PC-3 (cell line): ENCODE measurements around the gene HDLBP. TPM values are rescaled to one million over a fixed set of nuclear protein-coding genes. Genes with fewer than 3 reads are reported as not detected.

Experiments
- ATAC-seq: fragments of 200-7000 bp; cut with Tn5 transposase; 2 replicates; pipeline ENCODE4 v1.9.1; 2020; ENCODE audit warnings: mild to moderate bottlenecking, moderate library complexity
- BruUV-seq: library from RNA; stranded (reverse); fragments of 400-500 nt; replicated peaks from 2 replicates; lab custom pipeline; 2021; lab: Mats Ljungman, UMichigan
- CTCF ChIA-PET: fragments of 300-600 bp; sonication (Branson Sonifier 250); formaldehyde crosslinking; loops from one replicate; lab custom pipeline; 2022; ENCODE audit warnings: antibody characterized with exemption; lab: Charles Lee
- POLR2A ChIA-PET: fragments of 300-600 bp; sonication (Branson Sonifier 250); formaldehyde crosslinking; loops from one replicate; lab custom pipeline; 2022; ENCODE audit warnings: antibody characterized with exemption; ENCODE audit not compliant: unreplicated experiment; lab: Charles Lee
- DNase-seq: peaks from one replicate; pipeline ENCODE4 v3.0.0-alpha.2; 2015
- H2AFZ ChIP-seq: fragments of 300-600 bp; sonication (generic); 2 replicates; pipeline ENCODE4 v1.6.0; 2016; ENCODE audit warnings: antibody characterized with exemption, low read length
- H3F3A ChIP-seq: fragments of 300-600 bp; sonication (generic); one replicate; pipeline ENCODE4 v1.6.0; 2017; ENCODE audit warnings: antibody characterized with exemption, low read length, control low read depth, mild to moderate bottlenecking; ENCODE audit not compliant: unreplicated experiment
- H3K27ac ChIP-seq: fragments of 300-600 bp; sonication (generic); 2 replicates; pipeline ENCODE4 v1.5.1; 2016; ENCODE audit warnings: mild to moderate bottlenecking, low read length
- H3K27me3 ChIP-seq: fragments of 300-600 bp; sonication (generic); 2 replicates; pipeline ENCODE4 v1.6.1; 2016; ENCODE audit warnings: low read length, mixed read lengths
- H3K36me3 ChIP-seq: fragments of 300-600 bp; sonication (generic); 2 replicates; pipeline ENCODE4 v1.6.1; 2016; ENCODE audit warnings: low read depth, mixed run types, low read length, mixed read lengths
- H3K4me1 ChIP-seq: fragments of 300-600 bp; sonication (generic); 2 replicates; pipeline ENCODE4 v1.5.1; 2016; ENCODE audit warnings: low read length; ENCODE audit not compliant: insufficient read depth
- H3K4me2 ChIP-seq: fragments of 300-600 bp; sonication (generic); 2 replicates; pipeline ENCODE4 v1.6.0; 2016; ENCODE audit warnings: low read length
- H3K4me3 ChIP-seq: fragments of 300-600 bp; sonication (generic); 2 replicates; pipeline ENCODE4 v1.5.1; 2016; ENCODE audit warnings: mild to moderate bottlenecking, low read length, mixed read lengths
- H3K79me2 ChIP-seq: fragments of 300-600 bp; sonication (generic); 2 replicates; pipeline ENCODE4 v1.6.1; 2017; ENCODE audit warnings: low read length, mixed read lengths
- H3K9ac ChIP-seq: fragments of 300-600 bp; sonication (generic); 2 replicates; pipeline ENCODE4 v1.6.0; 2016; ENCODE audit warnings: mild to moderate bottlenecking, low read length
- H3K9me2 ChIP-seq: fragments of 300-600 bp; sonication (generic); replicated peaks from 2 replicates; pipeline ENCODE4 v1.6.1; 2016; ENCODE audit warnings: mixed run types, low read length, mixed read lengths
- H3K9me3 ChIP-seq: fragments of 300-600 bp; sonication (generic); 2 replicates; pipeline ENCODE4 v1.6.1; 2016; ENCODE audit warnings: low read length, mixed read lengths
- H4K20me1 ChIP-seq: fragments of 300-600 bp; sonication (generic); 2 replicates; pipeline ENCODE4 v1.6.1; 2016; ENCODE audit warnings: low read length, mixed read lengths
- EZH2 ChIP-seq: fragments of 300-600 bp; sonication (generic); IDR thresholded peaks from one replicate; pipeline ENCODE4 v1.6.1; 2017; ENCODE audit warnings: antibody characterized with exemption, mild to moderate bottlenecking, low read length; ENCODE audit not compliant: unreplicated experiment
- EZH2phosphoT487 ChIP-seq: fragments of 300-600 bp; sonication (generic); IDR thresholded peaks from 2 replicates; pipeline ENCODE4 v1.6.1; 2018; ENCODE audit warnings: mild to moderate bottlenecking, antibody characterized with exemption, low read length, borderline replicate concordance
- intact Hi-C: fragments of 100-400 bp; cut with micrococcal nuclease; formaldehyde crosslinking; loops from 2 replicates; pipeline ENCODE4 v1.9.0; 2023
- total RNA-seq: library from RNA; depleted of rRNA; stranded (reverse); fragments of >200 nt; gene quantifications from 2 replicates; pipeline ENCODE4 v1.2.3, GENCODE V29; 2014
- TF ChIP-seq, protein P1 (sequence below): fragments of 300-600 bp; sonication (generic); conservative IDR thresholded peaks from 2 replicates; pipeline ENCODE4 v1.5.1; 2017; ENCODE audit warnings: antibody characterized with exemption, low read depth, mild to moderate bottlenecking, low read length

HDLBP gene
- total RNA-seq, 1 experiment from 2014 or later: 410 TPM

DNA sequence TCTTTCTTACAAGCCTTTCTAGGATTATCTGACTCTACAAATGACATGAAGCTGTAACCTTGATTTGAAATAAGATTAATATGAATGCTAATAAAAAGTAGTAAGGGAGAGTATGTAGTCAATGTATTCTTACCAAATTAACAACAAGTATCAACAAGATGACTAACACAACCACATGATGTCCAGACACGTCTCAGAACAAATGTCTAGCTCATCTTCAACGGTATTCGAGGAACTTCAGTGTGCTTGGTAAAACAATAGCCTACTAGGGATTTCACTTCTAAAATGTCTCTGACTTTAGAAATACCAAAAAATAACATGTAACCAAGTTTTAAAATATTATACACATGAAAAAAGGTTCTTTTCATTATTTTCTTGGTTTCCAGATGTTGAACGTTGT lies 3.4 kb downstream of the HDLBP start:
- Histone ChIP-seq H3K4me1 (peaks cover 26% of the 10 kb centered on the region), H3K4me2 (no peak overlapping the region), H2AFZ (no peak overlapping the region), H3K36me3 (no peaks in the 10 kb centered on the region; the same call in 1 of the 2 replicates), H4K20me1 (peaks cover 29% of the 10 kb centered on the region), H3K4me3 (no peak overlapping the region), H3K9ac (no peak overlapping the region), H3K27ac (no peak overlapping the region), H3K9me3 (no peaks in the 10 kb centered on the region), H3K79me2 (peaks cover 92% of the 10 kb centered on the region), H3K27me3 (no peaks in the 10 kb centered on the region), H3K9me2 (no peaks in the 10 kb centered on the region), H3F3A (no peaks in the 10 kb centered on the region)
- CTCF ChIA-PET: no interaction called here
- POLR2A ChIA-PET: no interaction called here
- intact Hi-C loops: no loop called here
- TF ChIP-seq EZH2phosphoT487 (no peak), EZH2 (no peak)
- TF ChIP-seq, protein P1, sequence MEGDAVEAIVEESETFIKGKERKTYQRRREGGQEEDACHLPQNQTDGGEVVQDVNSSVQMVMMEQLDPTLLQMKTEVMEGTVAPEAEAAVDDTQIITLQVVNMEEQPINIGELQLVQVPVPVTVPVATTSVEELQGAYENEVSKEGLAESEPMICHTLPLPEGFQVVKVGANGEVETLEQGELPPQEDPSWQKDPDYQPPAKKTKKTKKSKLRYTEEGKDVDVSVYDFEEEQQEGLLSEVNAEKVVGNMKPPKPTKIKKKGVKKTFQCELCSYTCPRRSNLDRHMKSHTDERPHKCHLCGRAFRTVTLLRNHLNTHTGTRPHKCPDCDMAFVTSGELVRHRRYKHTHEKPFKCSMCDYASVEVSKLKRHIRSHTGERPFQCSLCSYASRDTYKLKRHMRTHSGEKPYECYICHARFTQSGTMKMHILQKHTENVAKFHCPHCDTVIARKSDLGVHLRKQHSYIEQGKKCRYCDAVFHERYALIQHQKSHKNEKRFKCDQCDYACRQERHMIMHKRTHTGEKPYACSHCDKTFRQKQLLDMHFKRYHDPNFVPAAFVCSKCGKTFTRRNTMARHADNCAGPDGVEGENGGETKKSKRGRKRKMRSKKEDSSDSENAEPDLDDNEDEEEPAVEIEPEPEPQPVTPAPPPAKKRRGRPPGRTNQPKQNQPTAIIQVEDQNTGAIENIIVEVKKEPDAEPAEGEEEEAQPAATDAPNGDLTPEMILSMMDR: no peak
- ATAC-seq (no peak), DNase-seq (no peak)
- no TSS peak for BruUV-seq

DNA sequence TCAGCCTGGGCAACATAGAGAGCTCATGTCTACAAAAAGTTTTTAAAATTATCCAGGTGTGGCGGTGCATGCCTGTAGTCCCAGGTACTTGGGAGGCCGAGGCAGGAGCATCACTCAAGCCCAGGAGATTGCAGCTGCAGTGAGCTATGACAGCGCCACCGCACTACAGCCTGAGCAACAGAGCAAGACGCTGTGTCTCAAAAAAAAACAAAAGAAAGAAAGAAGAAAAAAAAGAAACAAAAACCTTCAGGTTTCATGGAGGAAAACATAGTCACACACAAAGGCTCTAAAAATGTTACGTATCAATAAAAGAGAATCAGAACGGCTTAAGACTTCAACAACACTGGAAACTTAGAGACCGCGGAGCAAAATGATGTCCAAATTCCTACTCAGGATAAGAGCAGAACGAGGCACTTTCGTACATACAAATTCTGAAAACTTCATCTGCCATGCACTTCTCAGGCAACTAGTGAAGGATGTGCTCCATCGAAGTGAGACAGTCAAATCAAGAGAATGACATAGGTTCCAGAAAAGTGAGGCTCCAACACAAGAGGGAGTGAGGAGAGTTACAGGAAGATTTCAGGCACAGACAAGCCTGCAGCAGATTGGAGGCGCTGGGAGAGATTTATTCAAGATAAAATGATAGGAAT lies 4.4 kb downstream of the HDLBP start:
- Histone ChIP-seq H3K36me3 (no peaks in the 10 kb centered on the region; the same call in 1 of the 2 replicates), H3K9me2 (no peaks in the 10 kb centered on the region), H3K9ac (no peak overlapping the region), H3K9me3 (no peaks in the 10 kb centered on the region), H3K4me1 (peaks cover 22% of the 10 kb centered on the region), H3F3A (no peaks in the 10 kb centered on the region), H3K79me2 (peaks cover 92% of the 10 kb centered on the region), H3K4me3 (no peak overlapping the region), H3K27ac (no peak overlapping the region), H4K20me1 (peaks cover 23% of the 10 kb centered on the region), H3K27me3 (no peaks in the 10 kb centered on the region), H2AFZ (no peak overlapping the region), H3K4me2 (no peak overlapping the region)
- TF ChIP-seq EZH2 (no peak), EZH2phosphoT487 (no peak)
- TF ChIP-seq, protein P1: no peak
- BruUV-seq: no TSS peak
- ATAC-seq: no peak
- ChIA-PET CTCF (no interaction called here), POLR2A (no interaction called here)
- intact Hi-C loops: no loop called here
- DNase-seq: no peak

DNA sequence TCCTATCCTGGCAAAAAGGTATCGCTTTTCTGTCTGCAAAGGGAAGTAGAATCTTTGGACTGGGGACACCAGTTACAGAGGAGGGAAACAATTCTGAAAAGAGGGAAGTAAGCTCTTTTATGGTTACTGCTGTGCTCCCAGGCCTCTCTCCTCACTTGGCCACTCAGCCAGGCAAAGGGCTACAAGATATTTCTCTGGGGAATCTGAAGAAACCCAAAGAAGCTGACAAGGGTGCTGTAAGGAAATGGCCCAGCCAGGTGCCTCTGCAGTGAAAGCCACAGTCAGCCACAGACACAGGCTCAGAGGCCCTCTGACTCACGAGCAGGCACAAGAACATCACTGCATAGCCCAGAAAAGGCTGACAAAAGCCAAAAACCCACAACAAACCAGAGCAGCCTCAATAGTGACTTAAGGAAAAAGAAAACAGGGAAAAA lies 5.8 kb downstream of the HDLBP start:
- Histone ChIP-seq H3K9me2 (no peaks in the 10 kb centered on the region), H3F3A (no peaks in the 10 kb centered on the region), H3K36me3 (no peaks in the 10 kb centered on the region; the same call in 1 of the 2 replicates), H3K4me2 (no peak overlapping the region), H3K9me3 (no peaks in the 10 kb centered on the region), H3K4me3 (no peak overlapping the region), H4K20me1 (peaks cover 23% of the 10 kb centered on the region), H3K9ac (no peak overlapping the region), H3K27ac (no peak overlapping the region), H3K79me2 (peaks cover 100% of the 10 kb centered on the region), H3K27me3 (no peaks in the 10 kb centered on the region), H3K4me1 (peaks cover 22% of the 10 kb centered on the region), H2AFZ (no peak overlapping the region)
- no TSS peak for BruUV-seq
- POLR2A ChIA-PET: no interaction called here
- TF ChIP-seq EZH2: no peak
- TF ChIP-seq EZH2phosphoT487: no peak
- TF ChIP-seq, protein P1: no peak
- intact Hi-C loops: no loop called here
- peak; percentile 29; the same call in 1 of the 2 replicates for ATAC-seq
- CTCF ChIA-PET: no interaction called here
- no peak for DNase-seq
